Lower lobe of right lung (tissue), 2 donors: ENCODE data around the gene SRBD1. TPM values are rescaled to one million over a fixed set of nuclear protein-coding genes. Genes with fewer than 3 reads are reported as not detected.

Experiments
- ATAC-seq, 2 donors: fragments of 200-7000 bp; cut with Tn5 transposase; one replicate each; pipeline ENCODE4 v1.9.1; 2020 to 2022; ENCODE audit warnings: mild to moderate bottlenecking in 2 of 2, moderate library complexity in 2 of 2
- DNase-seq: peaks from one replicate; pipeline ENCODE4 v3.0.0-alpha.2; 2020
- H3K27ac ChIP-seq: fragments of 200-600 bp; one replicate; pipeline ENCODE4 v1.8.0; 2022
- H3K27me3 ChIP-seq: fragments of 200-600 bp; one replicate; pipeline ENCODE4 v1.8.0; 2022; ENCODE audit warnings: low read depth
- H3K36me3 ChIP-seq: fragments of 200-600 bp; one replicate; pipeline ENCODE4 v1.8.0; 2022; ENCODE audit warnings: mild to moderate bottlenecking
- H3K4me1 ChIP-seq: fragments of 200-600 bp; one replicate; pipeline ENCODE4 v1.8.0; 2022
- H3K4me3 ChIP-seq: fragments of 200-600 bp; one replicate; pipeline ENCODE4 v1.8.0; 2022; ENCODE audit warnings: mild to moderate bottlenecking
- H3K9me3 ChIP-seq: fragments of 200-600 bp; one replicate; pipeline ENCODE4 v1.8.0; 2022
- CTCF ChIP-seq: fragments of 200-600 bp; IDR thresholded peaks from one replicate; pipeline ENCODE4 v1.8.0; 2022; ENCODE audit warnings: antibody characterized with exemption, mild to moderate bottlenecking
- intact Hi-C: fragments of 100-400 bp; cut with DNase I; formaldehyde crosslinking; loops from one replicate; pipeline ENCODE4 v1.11.0; 2022
- total RNA-seq: library from RNA; stranded (reverse); fragmentation: NEBNext Ultra II Directional; extraction: Animal tissue kit (Norgen Biotek cat#: 25700); gene quantifications from one replicate; pipeline ENCODE4 v1.2.1, GENCODE V29; 2021
- donor health status: DM: no; HTN: yes; CAD: no; lungs with severe emphysema.

SRBD1 gene
- total RNA-seq, 1 donor from 2014 or later = 15.4 TPM

- Histone ChIP-seq H3K4me3 (no peak overlapping the region), H3K27ac (no peak overlapping the region), H3K9me3 (no peaks in the 10 kb centered on the region), H3K27me3 (no peaks in the 10 kb centered on the region), H3K36me3 (no peaks in the 10 kb centered on the region), H3K4me1 (no peaks in the 10 kb centered on the region)
- no peak for TF ChIP-seq CTCF
- no peak for DNase-seq
- intact Hi-C loops = no loop called here
- no peak for ATAC-seq
Observed at GRCh38 chr2:45524016-45524415, 87.1 kb downstream of the SRBD1 start.

GRCh38 chr2:45518546-45518945 is 92.5 kb downstream of the SRBD1 start:
- Histone ChIP-seq H3K4me1 (no peaks in the 10 kb centered on the region), H3K27ac (no peak overlapping the region), H3K9me3 (no peaks in the 10 kb centered on the region), H3K36me3 (no peaks in the 10 kb centered on the region), H3K4me3 (no peak overlapping the region), H3K27me3 (no peaks in the 10 kb centered on the region)
- intact Hi-C loops = no loop called here
- DNase-seq (no peak), ATAC-seq (no peak)
- TF ChIP-seq CTCF = no peak

GRCh38 chr2:45510701-45511420 is 100.2 kb downstream of the SRBD1 start:
- no peaks in the 10 kb centered on the region for H3K4me1 ChIP-seq
- intact Hi-C loops = no loop called here
- no peaks in the 10 kb centered on the region for H3K36me3 ChIP-seq
- TF ChIP-seq CTCF = no peak
- no peak overlapping the region for H3K27ac ChIP-seq
- no peaks in the 10 kb centered on the region for H3K9me3 ChIP-seq
- no peaks in the 10 kb centered on the region for H3K27me3 ChIP-seq
- DNase-seq = no peak
- ATAC-seq = no peak
- no peak overlapping the region for H3K4me3 ChIP-seq

GRCh38 chr2:45506756-45507155 is 104.3 kb downstream of the SRBD1 start:
- H3K4me3 ChIP-seq = no peak overlapping the region
- no peak overlapping the region for H3K27ac ChIP-seq
- no peaks in the 10 kb centered on the region for H3K27me3 ChIP-seq
- TF ChIP-seq CTCF = no peak
- no peaks in the 10 kb centered on the region for H3K4me1 ChIP-seq
- H3K9me3 ChIP-seq = no peaks in the 10 kb centered on the region
- H3K36me3 ChIP-seq = no peaks in the 10 kb centered on the region
- intact Hi-C loops = no loop called here
- ATAC-seq (no peak), DNase-seq (no peak)

- TF ChIP-seq CTCF = no peak
- intact Hi-C loops = no loop called here
Observed at GRCh38 chr2:45505138-45505537, 105.9 kb downstream of the SRBD1 start.

More at GRCh38 chr2:45505138-45505537, 105.9 kb downstream of the SRBD1 start:
- no peaks in the 10 kb centered on the region for H3K36me3 ChIP-seq
- ATAC-seq (no peak), DNase-seq (no peak)
- H3K4me3 ChIP-seq = no peak overlapping the region
- H3K9me3 ChIP-seq = peaks cover 7% of the 10 kb centered on the region
- H3K27ac ChIP-seq = no peak overlapping the region
- H3K4me1 ChIP-seq = no peaks in the 10 kb centered on the region
- no peaks in the 10 kb centered on the region for H3K27me3 ChIP-seq
